GM19240 (cell line): ENCODE results near the gene FHIT.

Experiments used
- DNase-seq: peaks from one replicate; pipeline ENCODE4 v3.0.0; 2011; ENCODE audit warnings: low spot score; ENCODE audit not compliant: insufficient read length

The FHIT gene

DNA sequence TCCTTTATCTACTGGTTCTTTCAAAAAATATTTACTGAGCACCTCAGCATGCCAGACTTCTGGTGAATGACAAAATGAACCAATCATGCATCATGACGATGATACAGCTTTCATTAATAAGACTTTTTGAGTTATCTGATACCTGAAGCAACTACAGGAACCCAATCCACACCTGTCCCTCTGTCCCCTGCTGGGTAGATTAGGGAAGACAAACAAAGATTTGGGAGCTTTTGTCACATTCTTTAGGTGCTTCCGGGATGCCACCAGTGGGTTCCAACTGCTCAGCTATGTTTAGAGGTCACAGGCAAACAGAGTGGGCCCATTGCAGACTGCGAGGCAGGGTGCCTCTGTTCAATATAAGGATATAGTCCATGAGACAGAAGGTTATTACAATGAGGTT, 1180.9 kb downstream of the FHIT start:
- DNase-seq = no peak

DNA sequence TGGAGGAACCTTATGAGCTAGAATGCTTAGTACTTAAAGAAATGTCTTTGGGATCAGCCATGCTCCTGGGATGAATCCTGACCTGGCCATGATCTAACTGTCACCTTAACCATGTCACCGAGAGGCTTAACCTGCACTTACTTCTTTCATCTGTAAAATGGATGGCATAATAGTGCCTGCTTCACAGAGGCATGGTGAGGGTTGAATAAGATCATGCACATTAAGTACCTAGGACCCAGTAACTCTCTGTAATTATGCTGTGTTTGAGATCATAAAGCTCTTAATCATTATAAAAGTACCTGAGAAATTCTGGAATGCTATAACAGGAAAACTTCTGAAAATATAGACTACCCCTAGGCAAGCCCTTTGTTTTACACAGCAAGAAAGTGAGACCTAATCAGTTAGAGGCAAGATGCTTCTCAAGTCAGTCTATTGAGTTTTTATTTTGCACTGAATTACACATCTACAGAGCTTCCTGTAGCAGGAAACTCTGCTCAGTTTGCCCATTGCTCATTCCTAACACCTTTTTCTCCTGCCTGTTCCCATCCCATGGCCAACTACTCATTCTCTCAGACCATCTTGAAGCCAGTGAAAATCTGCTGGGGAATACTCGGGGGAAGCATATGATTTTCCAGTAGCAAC, 1185.9 kb downstream of the FHIT start:
- no peak for DNase-seq

GRCh38 chr3:60064210-60065178, 1186.8 kb downstream of the FHIT start:
- DNase-seq = no peak

GRCh38 chr3:60056404-60056803, 1194.8 kb downstream of the FHIT start:
- DNase-seq = no peak

- DNase-seq = no peak
These were observed 1195.5 kb downstream of the FHIT start for GRCh38 chr3:60055765-60056164.

- DNase-seq = no peak
These were observed 1197.6 kb downstream of the FHIT start for GRCh38 chr3:60053526-60054265.

- no peak for DNase-seq
These were observed 1202.8 kb downstream of the FHIT start for GRCh38 chr3:60048447-60048848.

DNA sequence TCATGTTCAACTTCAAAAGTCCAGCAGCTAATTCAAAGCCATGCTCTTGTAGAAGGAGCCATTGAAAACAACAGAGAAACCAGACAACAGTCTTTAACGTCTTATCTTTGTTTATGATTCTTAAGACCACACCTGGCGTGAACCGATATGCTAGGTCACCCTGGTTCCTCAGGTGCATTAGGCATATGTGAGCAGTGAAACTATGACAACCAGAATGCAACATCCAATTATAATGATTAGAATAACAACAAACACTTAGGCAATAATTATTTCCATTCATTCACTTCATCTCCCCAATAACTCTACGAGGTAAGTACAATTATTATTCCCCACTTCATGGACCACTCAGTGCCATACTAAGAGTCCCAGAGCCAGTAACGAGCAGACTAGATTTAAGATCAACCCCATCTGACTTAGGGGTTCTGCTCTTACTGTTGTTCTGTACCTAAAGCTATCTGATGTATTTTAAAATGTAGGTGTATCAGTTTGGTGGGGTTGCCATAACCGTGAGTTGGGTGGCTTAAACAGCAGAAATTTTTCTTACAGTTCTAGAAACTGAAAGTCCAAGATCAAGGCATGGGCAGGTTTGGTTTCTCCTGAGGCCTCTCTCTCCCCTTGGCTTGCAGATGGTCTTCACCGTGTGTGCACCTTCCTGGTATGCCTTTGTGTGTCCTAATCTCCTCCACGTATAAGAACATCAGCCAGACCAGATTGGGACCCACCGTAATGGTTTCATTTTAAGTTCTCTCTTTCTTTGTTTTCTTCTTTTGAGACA, 1203.6 kb downstream of the FHIT start:
- no peak for DNase-seq

- DNase-seq = no peak
These were observed 1205.0 kb downstream of the FHIT start for GRCh38 chr3:60046210-60046609.

DNA sequence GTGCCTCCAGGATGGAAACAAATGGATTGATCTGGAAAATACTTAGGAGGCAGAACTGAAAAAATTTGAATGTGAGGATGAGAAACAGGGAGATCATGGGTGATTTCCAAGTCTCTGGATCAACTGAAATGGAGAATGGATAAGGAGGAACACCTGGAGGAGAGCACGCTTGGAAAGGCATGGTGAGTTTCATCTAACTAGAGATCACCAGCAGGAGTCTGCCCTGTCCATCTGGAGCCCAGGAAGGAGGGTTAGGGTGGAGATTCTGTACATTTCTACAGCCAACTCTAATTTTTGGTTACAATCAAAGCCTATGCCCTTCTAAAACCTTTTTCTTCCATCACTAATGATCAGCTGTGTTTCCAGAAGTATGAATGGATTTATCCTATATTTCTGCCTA, 1205.6 kb downstream of the FHIT start:
- no peak for DNase-seq

GRCh38 chr3:60036803-60037202, 1214.4 kb downstream of the FHIT start:
- DNase-seq = no peak

- no peak for DNase-seq
These were observed 1217.3 kb downstream of the FHIT start for GRCh38 chr3:60033901-60034453.

DNA sequence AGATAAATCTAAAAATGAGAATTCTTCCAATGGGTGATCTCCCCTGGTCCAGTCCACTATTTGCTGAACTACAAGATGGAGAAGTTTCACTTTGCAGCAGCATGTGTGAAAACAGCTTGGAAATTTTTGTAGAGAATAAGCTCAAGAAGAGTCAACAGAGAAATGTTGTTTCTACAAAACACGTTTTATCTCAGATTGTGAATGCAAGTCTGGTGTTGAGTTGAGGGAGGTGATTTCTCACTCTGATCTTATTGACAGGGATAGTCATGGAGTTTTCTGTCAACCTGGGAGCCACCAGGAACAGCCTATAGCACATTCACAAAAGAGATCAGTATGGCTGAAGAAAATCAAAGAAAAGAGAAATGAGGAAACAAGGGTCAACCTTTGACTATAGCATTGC, 1220.3 kb downstream of the FHIT start:
- DNase-seq = no peak

DNA sequence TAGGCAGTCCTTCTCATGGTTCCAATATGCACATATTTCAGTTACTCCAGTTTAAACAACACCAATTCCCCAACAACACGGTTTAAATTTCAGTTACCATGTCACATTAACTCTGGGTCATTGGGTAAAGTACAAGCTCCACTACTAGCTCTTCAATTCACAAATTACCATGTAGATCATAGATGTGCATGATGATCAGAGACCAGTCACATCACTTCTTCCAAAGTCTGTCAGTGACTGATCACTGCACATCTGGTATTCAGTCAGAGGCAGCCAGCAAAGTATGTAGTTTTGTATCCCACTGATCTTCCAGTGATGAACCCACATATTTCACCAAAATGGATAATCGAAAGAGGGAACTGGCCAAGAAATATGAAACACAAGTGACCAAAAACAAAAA, 1223.0 kb downstream of the FHIT start:
- DNase-seq = no peak

DNA sequence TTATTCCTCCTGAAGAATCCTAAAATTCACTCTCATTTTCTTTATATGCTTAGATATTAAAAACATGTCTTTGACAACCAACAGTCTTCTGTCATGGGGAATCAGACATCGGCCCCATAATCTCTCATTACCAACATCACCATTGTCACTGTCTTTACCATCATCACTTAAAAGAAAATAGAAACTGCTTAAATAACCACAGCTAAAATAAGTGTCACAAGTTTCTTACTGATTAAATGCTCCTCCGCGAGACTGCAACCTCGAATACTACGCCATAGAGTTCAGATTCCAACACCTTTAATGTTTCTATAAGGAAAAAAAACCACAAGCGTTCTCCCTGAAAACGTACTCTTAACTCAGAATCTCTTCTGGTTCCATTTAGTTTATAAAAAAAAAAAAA, 1223.9 kb downstream of the FHIT start:
- DNase-seq = no peak

GRCh38 chr3:60025096-60026050, 1225.9 kb downstream of the FHIT start:
- no peak for DNase-seq

DNA sequence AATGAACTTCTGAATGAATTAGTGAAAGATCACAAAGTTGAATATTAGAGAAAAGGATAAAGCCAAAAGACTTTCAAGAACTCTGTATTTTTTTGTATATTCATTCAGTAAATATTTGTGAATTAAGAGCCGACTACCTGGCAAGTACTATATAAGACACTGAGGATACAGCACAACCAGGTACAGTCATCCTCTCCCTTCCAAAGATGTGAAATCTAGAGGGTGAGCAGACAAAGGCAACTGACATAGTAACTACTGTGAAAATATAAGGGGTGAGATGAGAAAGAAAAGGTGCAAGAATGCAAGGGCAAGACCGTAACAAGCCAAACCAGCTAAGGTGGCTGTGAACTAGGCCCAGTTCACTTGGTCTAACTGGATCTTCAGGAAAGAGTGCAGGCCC, 1226.9 kb downstream of the FHIT start:
- no peak for DNase-seq

DNA sequence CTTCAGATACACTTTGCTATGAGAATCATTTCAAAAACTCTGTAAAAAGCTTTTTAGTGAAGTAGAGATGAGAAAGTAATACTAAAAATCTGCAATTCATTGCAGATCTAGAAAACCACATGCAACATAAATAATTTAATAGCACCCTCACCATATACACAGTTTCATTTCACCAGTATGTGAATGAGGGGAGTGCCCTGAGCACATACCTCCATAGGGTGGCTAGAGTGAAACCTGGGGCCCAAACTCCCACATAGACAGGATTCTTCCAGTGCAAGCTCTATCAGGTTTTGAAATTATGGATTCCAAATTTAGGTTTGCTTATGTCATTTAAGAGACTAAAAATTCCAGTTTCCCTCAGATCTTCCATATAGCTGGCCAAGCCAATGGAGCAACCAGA, 1228.1 kb downstream of the FHIT start:
- DNase-seq = no peak

DNA sequence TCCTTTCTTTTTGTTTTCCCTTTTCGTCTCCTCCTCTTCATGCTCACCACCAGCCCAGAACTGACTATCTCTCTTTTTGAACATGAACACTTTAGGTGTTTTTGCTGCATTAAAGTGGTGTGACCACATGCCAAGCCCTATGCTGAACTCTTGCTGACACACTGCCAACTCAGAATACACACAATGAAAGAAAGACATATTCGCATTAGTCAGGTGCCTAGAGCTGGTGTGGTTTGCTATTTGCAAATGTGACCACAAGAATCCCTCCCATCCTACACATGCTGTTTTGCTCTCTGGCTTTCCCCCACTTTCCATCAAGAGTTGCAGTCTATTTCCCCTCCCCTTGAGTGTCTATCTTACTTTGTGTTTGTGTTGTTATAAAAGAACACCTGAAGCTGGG, 1233.6 kb downstream of the FHIT start:
- no peak for DNase-seq
